ENCODE results near the gene PGBD5.
"Not testable (repeated sequence)": the region's sequence is repeated elsewhere in the genome, so short reads cannot be mapped to it uniquely, and the experiment has no call there.

Gene PGBD5

DNA sequence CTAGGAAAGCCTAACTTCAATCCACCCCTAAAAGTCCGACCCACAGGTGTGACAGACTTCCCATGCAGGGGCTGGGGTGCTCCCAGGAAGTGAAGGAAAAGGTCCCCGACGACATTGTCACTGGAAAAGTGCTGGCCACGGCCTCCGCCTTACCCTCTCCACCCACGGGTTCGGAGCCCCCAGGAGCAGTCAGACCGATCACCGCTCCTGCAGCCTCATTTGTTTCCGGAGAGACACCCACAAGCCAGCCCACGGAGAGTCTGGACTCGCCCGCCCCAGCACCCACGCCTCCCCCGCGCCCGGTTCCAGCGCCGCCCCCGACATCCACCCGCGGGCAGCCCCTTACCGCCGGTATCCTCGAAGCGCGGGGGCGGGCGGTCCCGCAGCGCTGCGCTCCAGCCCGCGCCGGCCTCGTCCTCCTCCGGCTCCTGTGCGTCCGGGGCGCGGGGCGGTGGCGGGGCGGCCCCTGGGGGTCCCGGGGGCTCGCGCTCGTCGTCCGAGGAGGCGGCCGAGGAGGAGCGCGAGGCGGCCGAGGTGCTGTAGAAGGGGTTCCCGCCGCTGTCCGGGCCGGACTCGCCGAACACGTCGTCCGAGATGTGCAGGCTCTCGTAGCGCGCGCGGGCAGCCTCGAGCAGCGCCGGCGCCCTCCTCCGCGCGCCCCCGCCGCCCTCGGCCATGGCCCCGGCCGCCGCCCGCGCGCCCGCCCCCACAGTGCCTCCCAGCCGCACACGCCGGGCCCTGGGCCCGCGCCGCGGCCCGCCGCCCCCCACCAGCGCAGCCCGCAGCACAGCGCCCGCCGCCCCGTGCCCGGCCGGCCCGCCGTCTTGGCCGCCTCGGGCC lies 660 bp downstream of the PGBD5 start:
- peak in 1 of 2 experiments; percentile 35 for DNase-seq

DNA sequence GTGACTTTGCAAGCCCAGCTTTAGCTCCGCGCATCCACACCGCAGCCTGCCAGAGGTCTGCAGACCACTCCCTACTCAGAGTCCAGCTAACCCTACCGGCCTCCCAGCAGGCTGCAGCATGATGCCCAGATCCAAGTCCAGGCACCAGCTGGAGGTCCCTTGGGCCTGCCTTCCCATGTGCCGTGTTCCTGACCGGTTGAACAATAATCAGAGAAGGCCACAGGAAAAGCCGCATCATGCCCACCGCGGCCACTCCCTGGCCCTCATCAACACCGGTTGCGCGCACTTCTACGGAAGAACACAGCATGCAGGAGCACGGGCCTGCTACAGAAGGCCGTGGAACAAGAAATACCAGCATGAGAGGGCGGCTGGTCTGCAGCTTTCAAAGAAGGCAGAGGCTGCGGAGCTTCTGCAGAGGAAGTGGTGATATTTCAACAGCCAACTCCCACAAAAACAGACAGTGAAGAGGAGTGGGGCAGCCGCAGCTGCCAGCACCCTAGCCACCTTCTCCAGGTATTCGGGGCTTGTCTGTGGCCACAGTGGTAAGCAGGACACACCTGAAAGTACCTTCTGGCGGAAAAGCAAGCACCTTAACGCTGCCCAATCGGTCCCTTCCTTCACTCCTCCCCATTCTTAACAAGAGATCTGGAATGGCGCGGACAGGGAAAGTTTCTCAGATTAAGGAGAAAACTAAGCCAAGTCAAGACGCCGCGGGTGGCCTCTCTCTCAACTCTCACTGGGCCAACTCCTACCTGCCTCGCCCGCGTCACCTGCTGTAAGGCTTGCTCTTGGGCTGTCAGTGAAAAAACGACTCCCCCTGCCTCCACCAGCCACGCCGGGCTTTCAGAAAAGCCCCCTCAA lies 1.5 kb downstream of the PGBD5 start:
- peak in 1 of 2 experiments; percentile 52 for DNase-seq

- no peak for DNase-seq
Observed at GRCh38 chr1:230423951-230424350, 2.2 kb downstream of the PGBD5 start.

GRCh38 chr1:230423261-230423660 lies 2.9 kb downstream of the PGBD5 start:
- DNase-seq: peak in 1 of 2 experiments; percentile 39

- DNase-seq: peak in 1 of 2 experiments; percentile 13
Observed at GRCh38 chr1:230422221-230422981, 3.7 kb downstream of the PGBD5 start.

DNA sequence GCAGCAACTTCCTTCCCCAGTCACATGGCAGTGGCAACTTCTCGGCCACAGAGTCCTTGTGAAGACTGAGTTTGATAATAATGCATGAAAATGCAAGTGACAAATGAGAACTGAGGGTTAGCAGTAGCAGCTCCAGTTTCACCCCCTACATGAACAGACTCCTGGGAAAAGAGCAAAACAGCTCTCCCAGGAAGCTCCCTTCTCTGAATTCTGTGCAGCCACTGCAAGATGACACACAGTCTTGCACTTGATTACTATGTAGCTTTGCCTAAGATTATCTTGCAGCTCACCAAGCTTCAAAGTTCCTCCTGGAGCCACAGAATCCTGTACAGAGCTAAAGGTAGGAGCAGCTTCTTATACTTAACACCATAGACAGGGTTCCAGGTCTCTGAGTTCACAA lies 4.7 kb downstream of the PGBD5 start:
- DNase-seq: no peak

- DNase-seq: not testable (repeated sequence)
Observed at GRCh38 chr1:230420372-230420771, 5.8 kb downstream of the PGBD5 start.

DNA sequence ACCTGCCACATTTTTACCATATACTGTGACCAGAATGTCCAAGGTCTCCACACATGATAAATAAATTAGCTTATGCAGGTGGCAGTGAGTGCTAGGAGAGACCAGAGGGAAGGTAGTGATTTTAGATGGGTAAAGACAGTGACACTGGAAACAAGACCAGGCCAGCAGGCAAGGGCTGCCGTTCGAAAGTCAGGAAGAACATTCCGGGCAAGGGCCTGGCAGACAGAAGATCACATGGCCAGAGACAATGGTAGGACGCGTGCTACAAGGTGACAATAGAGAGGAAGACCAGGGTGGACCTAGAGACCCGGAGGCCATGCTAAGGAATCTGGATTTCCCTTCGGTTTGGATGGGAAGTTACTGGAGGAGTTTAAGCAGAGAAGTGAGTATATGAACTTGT lies 9.7 kb downstream of the PGBD5 start:
- DNase-seq: no peak

DNA sequence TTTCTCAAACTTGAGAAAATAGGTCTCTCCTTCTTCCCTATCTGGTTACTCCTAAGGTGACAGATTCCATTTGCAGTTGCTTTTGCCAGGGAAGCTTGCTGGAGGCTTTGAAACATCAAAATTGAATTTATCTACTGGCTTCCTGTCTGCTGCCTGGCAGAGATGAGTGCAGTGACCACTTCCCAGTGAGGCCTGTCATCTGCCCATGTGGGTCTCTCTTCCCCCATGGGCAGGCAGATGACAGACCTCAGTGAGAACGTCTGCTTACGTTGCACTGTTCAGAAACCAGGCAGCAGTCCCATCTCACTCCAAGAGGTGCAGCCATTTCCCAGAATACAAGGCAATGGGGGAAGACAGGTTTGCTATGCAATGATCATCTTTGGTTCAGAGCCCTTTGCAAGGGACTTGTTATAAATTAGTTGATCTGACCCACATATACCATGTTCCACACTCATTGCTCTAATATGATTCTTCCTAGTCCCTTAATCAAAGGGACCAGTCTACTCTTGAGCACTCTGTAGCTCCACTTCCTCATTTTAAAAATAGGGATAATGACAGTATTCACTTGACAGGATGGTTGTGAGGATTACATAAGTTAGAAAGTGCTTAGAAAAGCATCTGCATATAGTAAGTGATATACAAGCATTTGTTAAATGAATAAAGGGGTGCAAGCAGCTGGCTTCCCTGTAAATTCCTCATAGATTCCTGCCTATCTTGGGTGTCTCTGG lies 10.6 kb downstream of the PGBD5 start:
- no peak for DNase-seq

- no peak for DNase-seq
Observed at GRCh38 chr1:230414694-230415093, 11.4 kb downstream of the PGBD5 start.

DNA sequence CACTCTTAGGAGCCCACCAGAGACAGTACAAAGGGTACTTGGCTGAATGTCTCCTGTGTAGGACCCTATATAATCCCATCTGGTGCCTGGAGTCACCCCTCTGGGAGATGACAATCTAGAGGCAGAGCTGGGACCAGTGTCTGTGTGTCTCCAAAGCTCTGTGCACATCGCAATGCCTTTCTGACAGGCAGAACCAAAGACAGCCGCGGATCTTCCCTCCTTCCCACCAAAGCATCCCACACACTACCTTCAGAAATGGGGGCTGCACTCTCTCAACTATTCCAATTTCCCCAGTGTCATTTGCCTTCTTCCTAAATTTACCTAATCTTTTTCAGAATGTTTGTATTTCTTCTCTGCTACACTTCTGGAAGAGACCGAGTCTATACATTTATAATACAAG lies 12.0 kb downstream of the PGBD5 start:
- no peak for DNase-seq

- no peak for DNase-seq
Observed at GRCh38 chr1:230413061-230413460, 13.1 kb downstream of the PGBD5 start.

DNA sequence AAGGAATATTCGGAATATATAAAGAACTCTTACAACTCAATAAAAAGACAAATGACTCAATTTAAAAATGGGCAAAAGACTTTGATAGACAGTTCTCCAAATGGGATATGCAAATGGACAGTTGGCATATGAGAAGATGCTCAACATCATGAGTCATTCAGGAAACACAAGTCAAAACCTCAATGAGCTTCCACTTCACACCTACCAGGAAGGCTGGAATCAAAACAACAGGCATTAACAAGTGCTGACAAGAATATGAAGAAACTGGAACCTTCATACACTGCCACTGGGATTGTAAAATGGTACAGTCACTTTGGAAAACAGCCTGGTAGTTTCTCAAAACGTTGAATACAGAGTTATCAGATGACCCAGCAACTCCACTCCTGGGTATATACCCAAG lies 17.2 kb downstream of the PGBD5 start:
- DNase-seq: no peak

DNA sequence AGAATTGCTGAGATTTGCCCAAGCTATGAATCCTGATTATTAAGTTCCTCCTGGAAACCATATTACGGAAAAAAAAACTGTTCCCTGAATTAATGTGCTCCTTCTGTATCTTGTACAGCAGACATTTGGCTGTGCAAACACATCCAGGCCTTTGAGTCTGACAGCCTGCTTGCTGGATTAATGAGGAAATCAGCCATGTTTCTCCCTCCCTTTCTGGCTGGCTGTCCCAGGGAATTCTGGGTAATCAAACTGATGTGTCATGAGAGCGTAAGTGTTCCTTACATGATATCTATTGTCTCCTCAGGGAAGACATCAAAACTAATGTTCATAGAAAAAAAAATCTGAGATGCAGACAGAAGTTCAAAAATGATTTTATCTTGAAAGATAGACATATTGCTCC lies 18.8 kb downstream of the PGBD5 start:
- DNase-seq: peak in 1 of 2 experiments; percentile 32

GRCh38 chr1:230406727-230407126 lies 19.4 kb downstream of the PGBD5 start:
- DNase-seq: not testable (repeated sequence)

DNA sequence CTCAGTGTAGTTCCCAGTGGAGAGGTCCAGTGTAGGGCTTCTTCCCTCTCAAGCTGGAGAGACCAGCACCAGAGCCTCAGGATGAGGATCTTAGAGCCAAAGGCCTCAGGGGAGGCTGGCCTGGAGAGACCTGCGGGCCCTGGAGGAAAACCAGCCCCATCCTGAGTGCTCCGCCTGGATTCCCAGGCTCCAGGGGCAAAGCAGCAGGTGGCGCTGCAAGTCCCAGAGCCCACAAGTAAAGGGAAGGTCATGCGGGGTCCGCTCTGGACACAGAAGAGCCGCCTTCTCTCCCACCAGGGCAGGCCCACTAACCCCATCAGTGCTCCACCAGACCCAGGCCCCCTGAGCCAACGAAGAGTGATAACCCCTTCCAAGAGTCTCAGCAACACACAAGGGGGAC lies 22.7 kb downstream of the PGBD5 start:
- DNase-seq: no peak

GRCh38 chr1:230401763-230402294 lies 24.3 kb downstream of the PGBD5 start:
- no peak for DNase-seq

GRCh38 chr1:230401101-230401500 lies 25.0 kb downstream of the PGBD5 start:
- DNase-seq: no peak

GRCh38 chr1:230400007-230400344 lies 26.2 kb downstream of the PGBD5 start:
- DNase-seq: no peak

- DNase-seq: no peak
Observed at GRCh38 chr1:230399321-230400006, 26.7 kb downstream of the PGBD5 start.

DNA sequence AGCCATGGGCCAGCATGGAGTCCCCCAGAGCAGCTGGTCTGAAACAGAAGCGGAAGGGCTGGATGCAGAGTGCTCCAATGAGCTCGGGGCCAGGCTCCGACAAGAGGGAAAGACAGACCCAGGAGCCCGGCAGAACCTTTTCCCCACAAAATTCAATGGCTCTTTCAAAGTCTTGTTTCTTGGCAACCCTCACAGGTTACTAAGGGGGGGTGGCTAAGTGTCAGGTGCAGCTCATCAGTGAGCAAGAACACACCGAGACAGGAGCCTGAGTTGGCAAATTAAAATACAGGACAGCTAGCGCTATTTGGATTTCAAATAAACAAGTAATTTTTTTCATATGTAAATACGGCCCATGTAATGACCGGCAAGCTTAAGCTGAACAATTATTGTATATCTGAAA lies 27.3 kb downstream of the PGBD5 start:
- no peak for DNase-seq

- no peak for DNase-seq
Observed at GRCh38 chr1:230396966-230397365, 29.2 kb downstream of the PGBD5 start.
